ENCODE results near the gene APLP2. TPM values are rescaled to one million over a fixed set of nuclear protein-coding genes. Genes with fewer than 3 reads are reported as not detected.

Gene APLP2
- total RNA-seq, 4 donors from 2014 or later: 125 to 226 (median 158) TPM

GRCh38 chr11:130055617-130056016 lies 14.1 kb upstream of the APLP2 start:
- 18 to 29% methylated on average over 5 of the region's 5 CpGs for WGBS, 2 donors
- intact Hi-C loops (cut with DNase I; ENCODE audit: low total_unique reads): no loop called here
- no peak for DNase-seq (ENCODE audit: low spot score in 2 of 2)
- TF ChIP-seq, protein P1, sequence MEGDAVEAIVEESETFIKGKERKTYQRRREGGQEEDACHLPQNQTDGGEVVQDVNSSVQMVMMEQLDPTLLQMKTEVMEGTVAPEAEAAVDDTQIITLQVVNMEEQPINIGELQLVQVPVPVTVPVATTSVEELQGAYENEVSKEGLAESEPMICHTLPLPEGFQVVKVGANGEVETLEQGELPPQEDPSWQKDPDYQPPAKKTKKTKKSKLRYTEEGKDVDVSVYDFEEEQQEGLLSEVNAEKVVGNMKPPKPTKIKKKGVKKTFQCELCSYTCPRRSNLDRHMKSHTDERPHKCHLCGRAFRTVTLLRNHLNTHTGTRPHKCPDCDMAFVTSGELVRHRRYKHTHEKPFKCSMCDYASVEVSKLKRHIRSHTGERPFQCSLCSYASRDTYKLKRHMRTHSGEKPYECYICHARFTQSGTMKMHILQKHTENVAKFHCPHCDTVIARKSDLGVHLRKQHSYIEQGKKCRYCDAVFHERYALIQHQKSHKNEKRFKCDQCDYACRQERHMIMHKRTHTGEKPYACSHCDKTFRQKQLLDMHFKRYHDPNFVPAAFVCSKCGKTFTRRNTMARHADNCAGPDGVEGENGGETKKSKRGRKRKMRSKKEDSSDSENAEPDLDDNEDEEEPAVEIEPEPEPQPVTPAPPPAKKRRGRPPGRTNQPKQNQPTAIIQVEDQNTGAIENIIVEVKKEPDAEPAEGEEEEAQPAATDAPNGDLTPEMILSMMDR (IDR thresholded peaks at IDR 0.05): no peak
- TF ChIP-seq POLR2A (IDR thresholded peaks at IDR 0.05): no peak
- no peak overlapping the region for H3K4me3 ChIP-seq (ENCODE audit: low read depth, poor library complexity, severe bottlenecking)

GRCh38 chr11:130061017-130061416 lies 8.7 kb upstream of the APLP2 start:
- DNase-seq (ENCODE audit: low spot score in 2 of 2): no peak
- intact Hi-C loops (cut with DNase I; ENCODE audit: low total_unique reads): loop anchor here (10.0 kb wide), 1 partner anchor 56 kb away; the partner anchor contains the start of gene PRDM10
- WGBS, 2 donors: 92 to 94% methylated on average over 1 of the region's 1 CpG
- H3K4me3 ChIP-seq (ENCODE audit: low read depth, poor library complexity, severe bottlenecking): no peak overlapping the region
- TF ChIP-seq, protein P1 (IDR thresholded peaks at IDR 0.05): no peak
- TF ChIP-seq POLR2A (IDR thresholded peaks at IDR 0.05): no peak

GRCh38 chr11:130062026-130062425 lies 7.7 kb upstream of the APLP2 start:
- no peak for DNase-seq (ENCODE audit: low spot score in 2 of 2)
- TF ChIP-seq, protein P1 (IDR thresholded peaks at IDR 0.05): no peak
- TF ChIP-seq POLR2A (IDR thresholded peaks at IDR 0.05): no peak
- H3K4me3 ChIP-seq (ENCODE audit: low read depth, poor library complexity, severe bottlenecking): no peak overlapping the region
- intact Hi-C loops (cut with DNase I; ENCODE audit: low total_unique reads): loop anchor here (10.0 kb wide), 1 partner anchor 57 kb away; the partner anchor contains the start of gene PRDM10
- WGBS, 2 donors: 48 to 53% methylated on average over 4 of the region's 4 CpGs

DNA sequence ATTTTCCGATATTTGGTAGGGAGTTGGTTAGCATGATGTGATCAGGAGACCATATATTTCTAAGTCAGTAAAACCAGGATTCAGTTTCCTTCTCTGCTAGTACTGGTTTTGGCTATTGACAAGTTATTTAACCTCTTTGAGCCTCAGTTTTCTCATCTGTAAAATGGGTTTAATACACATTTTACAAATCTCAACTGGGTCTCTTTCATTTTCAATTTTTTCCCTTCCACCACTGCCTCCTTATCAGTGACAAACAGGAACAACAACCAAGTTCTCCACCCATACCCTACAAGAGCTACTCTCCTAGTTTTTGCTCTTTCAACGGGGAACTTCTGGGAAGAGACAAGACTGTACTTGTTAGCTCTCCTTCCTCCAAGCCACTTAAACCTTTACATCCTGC lies 6.2 kb upstream of the APLP2 start:
- no peak for DNase-seq (ENCODE audit: low spot score in 2 of 2)
- WGBS, 2 donors: 67 to 76% methylated on average over 2 of the region's 2 CpGs
- intact Hi-C loops (cut with DNase I; ENCODE audit: low total_unique reads): loop anchor here (10.0 kb wide), 1 partner anchor 59 kb away; the partner anchor contains the start of gene PRDM10
- no peak for TF ChIP-seq POLR2A (IDR thresholded peaks at IDR 0.05)
- TF ChIP-seq, protein P1 (IDR thresholded peaks at IDR 0.05): no peak
- no peak overlapping the region for H3K4me3 ChIP-seq (ENCODE audit: low read depth, poor library complexity, severe bottlenecking)

DNA sequence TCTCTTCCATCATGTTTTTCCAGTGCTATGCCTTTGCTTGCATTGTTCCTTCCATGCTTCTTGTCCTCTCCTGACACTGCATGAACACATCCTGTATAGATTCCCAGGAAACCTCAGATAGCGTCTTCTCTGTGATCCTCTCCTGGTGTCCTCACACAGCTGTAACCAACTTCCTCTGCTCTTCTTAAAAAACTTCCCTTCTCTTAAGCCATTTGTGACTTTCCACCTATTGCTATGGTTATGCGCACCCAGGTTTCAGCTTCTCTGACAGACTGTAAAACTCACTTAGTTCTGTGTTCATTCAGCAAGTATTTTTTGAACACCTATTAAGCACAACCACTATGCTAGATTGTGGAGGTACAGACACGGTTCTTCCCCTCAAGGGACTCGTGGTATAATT lies 5.1 kb upstream of the APLP2 start:
- intact Hi-C loops (cut with DNase I; ENCODE audit: low total_unique reads): loop anchor here (10.0 kb wide), 1 partner anchor 60 kb away; the partner anchor contains the start of gene PRDM10
- DNase-seq (ENCODE audit: low spot score in 2 of 2): no peak
- WGBS, 2 donors: 59 to 76% methylated on average over 3 to 4 of the region's 4 CpGs

More for the DNA sequence above, 5.1 kb upstream of the APLP2 start:
- no peak overlapping the region for H3K4me3 ChIP-seq (ENCODE audit: low read depth, poor library complexity, severe bottlenecking)
- TF ChIP-seq, protein P1 (IDR thresholded peaks at IDR 0.05): no peak
- no peak for TF ChIP-seq POLR2A (IDR thresholded peaks at IDR 0.05)
